Tibial nerve (tissue), 4 donors: ENCODE measurements around the gene CORO1C. TPM values are rescaled to one million over a fixed set of nuclear protein-coding genes. Genes with fewer than 3 reads are reported as not detected.
A peak's percentile ranks its signal among the peaks of the same experiment; 100 is the strongest.

Experiments used
- DNase-seq, 2 donors: peaks; one replicate each; pipeline ENCODE4 v3.0.0-alpha.2; 2019; ENCODE audit warnings: low spot score in 2 of 2
- H3K27ac ChIP-seq, 4 donors: fragments of 200-600 bp; sonication (generic) in 3 of 4; one replicate each; pipeline ENCODE4 v1.5.1; 2017 to 2019; ENCODE audit warnings: mild to moderate bottlenecking in 1 of 4
- H3K27me3 ChIP-seq, 2 donors: fragments of 200-600 bp; sonication (generic) in 1 of 2; one replicate each; pipeline versions ENCODE4 v1.5.1 to v1.6.0; 2017 to 2019
- H3K36me3 ChIP-seq, 3 donors: fragments of 200-600 bp; sonication (generic); one replicate each; pipeline ENCODE4 v1.5.1; 2018 to 2019
- H3K4me1 ChIP-seq, 4 donors: fragments of 200-600 bp; sonication (generic) in 3 of 4; one replicate each; pipeline ENCODE4 v1.5.1; 2017 to 2019
- H3K4me3 ChIP-seq, 4 donors: fragments of 200-600 bp; sonication (generic) in 3 of 4; one replicate each; pipeline ENCODE4 v1.5.1; 2017 to 2019; ENCODE audit warnings: mild to moderate bottlenecking in 1 of 4, moderate library complexity in 1 of 4
- H3K9me3 ChIP-seq, 4 donors: fragments of 200-600 bp; sonication (generic) in 3 of 4; one replicate each; pipeline ENCODE4 v1.5.1; 2017 to 2019
- EP300 ChIP-seq, 2 donors: sonication (generic); formaldehyde crosslinking; IDR thresholded peaks; one replicate each; pipeline ENCODE4 v1.6.1; 2017; ENCODE audit warnings: antibody characterized with exemption in 2 of 2, mild to moderate bottlenecking in 1 of 2
- POLR2A ChIP-seq, 2 donors: fragments of 450-650 bp; IDR thresholded peaks; one replicate each; pipeline ENCODE4 v1.6.1; 2017; ENCODE audit warnings: antibody characterized with exemption in 2 of 2, mild to moderate bottlenecking in 2 of 2, moderate library complexity in 2 of 2
- WGBS, 2 donors: methylation state at CpG; one replicate each; pipeline ENCODE4 v1.1.5; 2018; 5-methylcytosine and 5-hydroxymethylcytosine counted together
- total RNA-seq, 4 donors: library from RNA; depleted of rRNA; stranded (reverse); fragments of >200 nt; gene quantifications; one replicate each; pipeline ENCODE4 v1.1.0, GENCODE V29; 2016
- TF ChIP-seq, protein P1 (sequence below), 5 experiments: fragments of 200-600 bp in 3 of 5; fragments of 450-650 bp in 2 of 5; sonication (generic) in 3 of 5; IDR thresholded peaks; one replicate each; pipeline ENCODE4 v1.5.1; 2016 to 2019; ENCODE audit warnings: antibody characterized with exemption in 5 of 5, mild to moderate bottlenecking in 3 of 5, moderate library complexity in 2 of 5

The CORO1C gene
- total RNA-seq, 4 donors from 2014 or later = 110 to 181 (median 158) TPM

DNA sequence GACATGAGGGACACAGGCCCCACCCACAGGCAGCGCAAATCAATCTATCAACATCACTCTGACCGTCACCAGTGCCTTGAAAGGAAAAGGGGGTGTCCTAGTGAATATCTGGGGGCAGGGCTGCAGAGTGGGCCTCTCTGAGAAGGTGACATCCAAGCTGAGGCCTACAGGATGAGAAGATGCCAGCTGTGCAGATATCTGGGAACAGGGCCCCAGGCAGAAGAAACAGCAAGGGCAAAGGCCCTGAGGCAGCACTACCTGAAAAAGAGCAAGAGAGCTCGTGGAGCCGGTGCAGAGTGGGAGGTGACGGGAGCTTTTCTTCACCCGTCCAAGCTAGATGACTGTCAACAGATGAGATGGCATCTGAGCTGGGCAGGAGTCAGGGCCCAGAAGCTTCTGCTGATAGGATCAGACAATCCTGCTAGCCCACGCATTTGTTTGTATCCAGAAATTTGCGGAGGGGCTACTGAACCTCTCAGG, 120.9 kb downstream of the CORO1C start:
- TF ChIP-seq POLR2A (IDR thresholded peaks at IDR 0.05) (no peak), EP300 (IDR thresholded peaks at IDR 0.05) (no peak)
- TF ChIP-seq, protein P1, sequence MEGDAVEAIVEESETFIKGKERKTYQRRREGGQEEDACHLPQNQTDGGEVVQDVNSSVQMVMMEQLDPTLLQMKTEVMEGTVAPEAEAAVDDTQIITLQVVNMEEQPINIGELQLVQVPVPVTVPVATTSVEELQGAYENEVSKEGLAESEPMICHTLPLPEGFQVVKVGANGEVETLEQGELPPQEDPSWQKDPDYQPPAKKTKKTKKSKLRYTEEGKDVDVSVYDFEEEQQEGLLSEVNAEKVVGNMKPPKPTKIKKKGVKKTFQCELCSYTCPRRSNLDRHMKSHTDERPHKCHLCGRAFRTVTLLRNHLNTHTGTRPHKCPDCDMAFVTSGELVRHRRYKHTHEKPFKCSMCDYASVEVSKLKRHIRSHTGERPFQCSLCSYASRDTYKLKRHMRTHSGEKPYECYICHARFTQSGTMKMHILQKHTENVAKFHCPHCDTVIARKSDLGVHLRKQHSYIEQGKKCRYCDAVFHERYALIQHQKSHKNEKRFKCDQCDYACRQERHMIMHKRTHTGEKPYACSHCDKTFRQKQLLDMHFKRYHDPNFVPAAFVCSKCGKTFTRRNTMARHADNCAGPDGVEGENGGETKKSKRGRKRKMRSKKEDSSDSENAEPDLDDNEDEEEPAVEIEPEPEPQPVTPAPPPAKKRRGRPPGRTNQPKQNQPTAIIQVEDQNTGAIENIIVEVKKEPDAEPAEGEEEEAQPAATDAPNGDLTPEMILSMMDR (IDR thresholded peaks at IDR 0.05) = no peak
- 85 to 89% methylated on average over 8 of the region's 8 CpGs for WGBS, 2 donors
- Histone ChIP-seq H3K27ac (peak overlapping the region in 1 of 4 donors; percentile 58), H3K4me1 (peaks cover 0 to 38% (median 1%) of the 10 kb centered on the region in 4 donors), H3K36me3 (no peaks in the 10 kb centered on the region), H3K4me3 (no peak overlapping the region), H3K9me3 (no peaks in the 10 kb centered on the region), H3K27me3 (peaks cover 0 to 3% of the 10 kb centered on the region in 2 donors)
- DNase-seq = no peak

GRCh38 chr12:108609537-108610335, 121.6 kb downstream of the CORO1C start:
- TF ChIP-seq EP300 (IDR thresholded peaks at IDR 0.05) (peak in 1 of 2 donors; percentile 44), POLR2A (IDR thresholded peaks at IDR 0.05) (no peak)
- TF ChIP-seq, protein P1 (IDR thresholded peaks at IDR 0.05) = no peak
- Histone ChIP-seq H3K4me3 (no peak overlapping the region), H3K27ac (peak overlapping the region in 2 of 4 donors; percentile 14 to 58), H3K27me3 (peaks cover 0 to 3% of the 10 kb centered on the region in 2 donors), H3K36me3 (no peaks in the 10 kb centered on the region), H3K9me3 (no peaks in the 10 kb centered on the region), H3K4me1 (peaks cover 0 to 39% (median 1%) of the 10 kb centered on the region in 4 donors)
- WGBS, 2 donors = 44 to 48% methylated on average over 12 to 21 of the region's 21 CpGs
- peak; percentile 68 to 76 for DNase-seq

- WGBS, 2 donors = 69 to 81% methylated on average over 5 of the region's 5 CpGs
Observed at GRCh38 chr12:108608616-108609015, 122.7 kb downstream of the CORO1C start.

GRCh38 chr12:108607981-108608600, 123.2 kb downstream of the CORO1C start:
- TF ChIP-seq EP300 (IDR thresholded peaks at IDR 0.05) (no peak), POLR2A (IDR thresholded peaks at IDR 0.05) (no peak)
- TF ChIP-seq, protein P1 (IDR thresholded peaks at IDR 0.05) = no peak
- H3K4me1 ChIP-seq = peaks cover 0 to 36% (median 1%) of the 10 kb centered on the region in 4 donors
- no peak overlapping the region for H3K4me3 ChIP-seq
- WGBS, 2 donors = 85 to 88% methylated on average over 10 of the region's 10 CpGs
- no peaks in the 10 kb centered on the region for H3K9me3 ChIP-seq
- peaks cover 0 to 3% of the 10 kb centered on the region in 2 donors for H3K27me3 ChIP-seq
- no peaks in the 10 kb centered on the region for H3K36me3 ChIP-seq
- no peak overlapping the region for H3K27ac ChIP-seq
- no peak for DNase-seq

More at GRCh38 chr12:108608616-108609015, 122.7 kb downstream of the CORO1C start:
- no peak overlapping the region for H3K4me3 ChIP-seq
- H3K27ac ChIP-seq = no peak overlapping the region
- H3K4me1 ChIP-seq = peaks cover 0 to 41% (median 1%) of the 10 kb centered on the region in 4 donors
- H3K27me3 ChIP-seq = peaks cover 0 to 3% of the 10 kb centered on the region in 2 donors
- H3K36me3 ChIP-seq = no peaks in the 10 kb centered on the region
- no peak for DNase-seq
- TF ChIP-seq POLR2A (IDR thresholded peaks at IDR 0.05) = no peak
- TF ChIP-seq, protein P1 (IDR thresholded peaks at IDR 0.05) = no peak
- no peak for TF ChIP-seq EP300 (IDR thresholded peaks at IDR 0.05)
- H3K9me3 ChIP-seq = no peaks in the 10 kb centered on the region

DNA sequence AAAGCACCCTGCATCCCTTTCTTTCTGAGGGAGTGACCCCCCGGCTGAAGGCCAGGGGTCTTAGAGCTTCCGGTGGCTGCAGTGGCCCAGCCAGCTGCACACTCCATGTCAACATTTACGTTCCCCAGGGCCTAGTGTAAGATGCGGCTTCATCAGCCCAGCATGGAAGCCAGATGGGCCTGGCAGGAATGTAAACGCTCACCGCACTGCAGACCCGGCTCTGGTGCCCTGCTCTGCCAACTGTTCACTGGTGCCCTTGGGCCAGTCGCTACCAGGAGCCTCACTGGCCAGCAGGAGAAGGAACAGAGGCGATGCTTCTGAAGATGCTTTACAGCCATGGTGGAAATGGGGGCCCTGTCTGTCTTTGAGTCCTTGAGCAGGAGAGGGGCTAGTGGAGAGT, 124.8 kb downstream of the CORO1C start:
- Histone ChIP-seq H3K9me3 (no peaks in the 10 kb centered on the region), H3K4me3 (no peak overlapping the region), H3K27ac (no peak overlapping the region), H3K27me3 (peaks cover 0 to 3% of the 10 kb centered on the region in 2 donors), H3K36me3 (no peaks in the 10 kb centered on the region), H3K4me1 (peaks cover 0 to 24% (median 0%) of the 10 kb centered on the region in 4 donors)
- no peak for DNase-seq
- TF ChIP-seq, protein P1 (IDR thresholded peaks at IDR 0.05) = no peak
- TF ChIP-seq EP300 (IDR thresholded peaks at IDR 0.05) = no peak
- TF ChIP-seq POLR2A (IDR thresholded peaks at IDR 0.05) = no peak
- WGBS, 2 donors = 75 to 80% methylated on average over 8 to 9 of the region's 9 CpGs
